ENCODE measurements around the gene CDKAL1. TPM values are rescaled to one million over a fixed set of nuclear protein-coding genes. Genes with fewer than 3 reads are reported as not detected.

CDKAL1 gene
- total and polyA plus RNA-seq, 2 of the 8 experiments (the other 6 are each of a cell fraction or from before 2014, with no cell fraction given), result 8.4 to 24.6 TPM

GRCh38 chr6:20814494-20814893, 280.2 kb downstream of the CDKAL1 start (continued):
- TF ChIP-seq PHF8 (conservative IDR thresholded peaks at IDR 0.05; ENCODE audit: low read depth, low read length) (no peak), SIRT6 (IDR thresholded peaks at IDR 0.05; ENCODE audit: low read length) (no peak), JUND (IDR thresholded peaks at IDR 0.05; ENCODE audit: low read length) (no peak)

Measured in H1 (cell line).